HG02798 (cell line): ENCODE measurements around the gene BACE1.

Source experiments
- ATAC-seq: cut with Tn5 transposase; IDR thresholded peaks from one replicate; pipeline ENCODE4 v1.9.1; 2021; ENCODE audit warnings: mild to moderate bottlenecking; ENCODE audit not compliant: unreplicated experiment, poor library complexity

Gene BACE1

DNA sequence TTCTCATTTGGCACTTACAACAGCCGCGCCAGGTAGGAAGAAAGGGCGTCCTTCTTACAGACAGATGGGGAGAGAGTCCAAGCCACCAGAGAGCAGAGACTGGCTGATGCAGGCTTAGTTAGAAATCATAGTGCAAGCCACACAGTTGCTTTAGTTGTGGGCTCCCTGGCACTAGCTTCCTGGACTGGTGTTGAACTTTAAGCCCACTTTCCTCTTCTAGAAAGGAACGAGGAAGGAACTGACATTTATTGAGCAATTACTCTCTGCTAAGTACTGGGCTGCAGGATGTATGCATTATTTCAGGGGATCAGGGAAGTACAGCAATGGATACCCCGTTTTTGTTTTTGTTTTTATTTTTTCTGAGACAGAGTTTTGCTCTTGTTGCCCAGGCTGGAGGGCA, 3.0 kb downstream of the BACE1 start:
- ATAC-seq: no peak

DNA sequence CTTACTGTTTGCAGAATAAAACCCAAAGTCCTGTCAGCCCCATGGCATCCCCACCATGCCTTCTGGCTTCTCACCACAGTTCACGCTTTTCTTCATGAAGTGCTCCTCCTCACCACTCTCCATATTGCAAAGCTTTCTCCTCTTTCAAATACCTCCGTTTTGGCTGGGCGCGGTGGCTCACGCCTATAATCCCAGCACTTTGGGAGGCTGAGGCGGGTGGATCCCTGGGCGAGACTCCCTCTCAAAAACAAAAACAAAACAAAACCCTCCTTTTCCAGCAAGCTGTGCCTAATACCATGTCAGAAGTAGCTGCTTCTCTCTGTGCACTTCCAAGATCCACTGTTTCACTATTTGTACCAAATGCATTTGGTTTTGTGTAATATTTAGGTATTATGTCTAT, 6.7 kb downstream of the BACE1 start:
- no peak for ATAC-seq

DNA sequence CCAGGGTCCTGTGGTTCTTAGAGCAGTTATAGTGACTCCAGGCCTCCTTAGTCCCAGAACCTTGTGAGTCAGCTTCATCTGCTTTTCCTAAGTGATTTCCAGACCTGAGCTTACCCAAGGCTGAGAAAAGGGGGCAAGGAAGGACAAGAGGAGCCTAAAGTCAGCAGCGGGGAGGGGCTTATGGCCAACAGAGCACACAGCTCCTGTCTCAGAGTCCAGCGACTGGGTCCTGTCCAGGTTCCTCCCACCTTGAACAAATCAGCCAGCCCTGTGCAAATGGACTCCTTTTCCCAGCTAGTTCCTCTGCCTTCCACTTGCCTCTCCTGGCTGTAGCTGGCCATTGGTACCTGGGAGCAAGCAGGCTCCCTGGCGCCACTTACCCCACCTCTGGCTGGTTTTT, 10.9 kb downstream of the BACE1 start:
- no peak for ATAC-seq

DNA sequence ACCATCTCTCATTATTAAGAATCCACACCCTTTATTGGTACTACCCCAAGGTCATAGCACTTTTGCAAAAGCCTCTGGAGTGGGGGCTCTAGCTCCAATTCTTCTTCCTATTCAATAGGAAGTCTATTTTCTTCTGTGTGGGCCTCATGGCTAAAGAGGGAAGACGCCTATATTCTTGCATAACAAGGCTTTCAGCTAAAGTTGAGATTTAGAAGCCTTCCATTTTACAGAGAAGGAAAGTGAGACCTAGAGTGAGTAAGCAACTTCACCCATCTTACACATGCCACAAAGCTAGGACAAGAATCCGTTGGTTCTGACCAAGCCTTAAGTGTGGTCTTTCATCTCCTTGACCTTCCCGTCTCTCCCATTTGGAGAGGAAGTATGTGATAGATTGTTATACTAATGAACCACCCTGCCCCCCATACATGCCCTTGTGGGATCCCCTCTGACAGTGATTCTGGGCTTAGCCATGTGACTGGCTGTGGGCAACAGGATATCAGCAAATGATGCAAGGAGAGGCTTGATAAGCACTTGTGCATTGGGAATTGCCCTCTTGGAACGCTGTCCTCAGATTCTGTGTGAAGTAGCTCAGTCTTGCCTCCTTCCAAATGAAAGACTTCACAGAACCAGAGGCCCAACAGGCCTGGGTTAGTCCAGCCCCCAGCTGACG, 12.3 kb downstream of the BACE1 start:
- no peak for ATAC-seq

DNA sequence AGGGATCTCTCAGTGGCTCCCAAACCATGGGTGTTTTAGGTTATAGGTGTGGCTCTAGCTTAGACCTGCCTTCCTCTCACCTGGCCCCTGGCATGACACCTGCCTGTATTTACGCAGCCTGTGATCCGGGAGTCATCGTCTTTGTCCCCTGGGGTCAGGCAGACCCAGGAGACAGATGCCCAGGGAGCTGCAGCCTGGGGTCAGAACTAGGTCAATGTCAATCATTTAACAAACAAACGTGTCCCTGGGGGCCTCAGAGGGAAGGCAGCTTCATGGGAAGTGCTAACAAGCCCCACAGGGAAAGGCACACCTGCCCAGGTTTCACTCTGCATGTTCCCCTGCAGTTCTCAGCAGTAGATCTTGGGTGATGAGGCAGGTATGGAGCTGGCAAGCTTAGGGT, 13.0 kb downstream of the BACE1 start:
- ATAC-seq: no peak

DNA sequence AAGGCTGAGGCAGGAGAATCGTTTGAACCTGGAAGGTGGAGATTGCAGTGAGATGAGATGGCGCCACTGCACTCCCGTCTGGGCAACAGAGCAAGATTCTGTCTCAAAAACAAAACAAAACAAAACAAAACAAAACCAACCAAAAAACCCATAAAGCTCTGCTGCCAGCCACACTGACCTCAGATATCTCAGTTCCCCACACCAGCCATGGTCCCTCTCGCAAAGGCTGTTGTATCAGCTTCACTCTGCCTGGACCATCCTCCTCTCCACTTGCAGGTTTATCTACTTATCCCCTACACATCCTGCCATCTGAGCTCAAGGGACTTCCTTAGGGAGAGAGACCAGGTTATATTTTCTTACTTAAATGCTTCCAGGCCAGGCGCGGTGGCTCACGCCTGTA, 13.8 kb downstream of the BACE1 start:
- no peak for ATAC-seq

DNA sequence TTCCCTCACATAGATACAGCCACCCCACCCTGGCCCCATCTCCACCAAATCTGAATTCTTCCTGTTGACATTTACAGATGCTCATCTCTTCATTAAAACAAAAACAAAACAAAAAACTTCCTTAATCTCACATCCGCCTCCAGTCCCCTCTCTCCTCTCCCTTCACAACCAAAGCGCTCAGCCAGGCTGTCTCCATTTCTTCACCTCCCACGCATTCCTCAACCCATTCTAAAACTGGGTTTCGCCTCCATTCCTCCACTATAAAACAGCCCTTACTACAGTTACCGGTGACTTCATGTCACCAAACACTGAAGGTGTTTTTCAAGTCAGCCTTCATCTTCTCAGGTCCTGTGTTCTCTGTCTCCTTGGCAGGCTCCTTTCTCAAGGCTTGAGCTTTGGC, 15.3 kb downstream of the BACE1 start:
- ATAC-seq: no peak

DNA sequence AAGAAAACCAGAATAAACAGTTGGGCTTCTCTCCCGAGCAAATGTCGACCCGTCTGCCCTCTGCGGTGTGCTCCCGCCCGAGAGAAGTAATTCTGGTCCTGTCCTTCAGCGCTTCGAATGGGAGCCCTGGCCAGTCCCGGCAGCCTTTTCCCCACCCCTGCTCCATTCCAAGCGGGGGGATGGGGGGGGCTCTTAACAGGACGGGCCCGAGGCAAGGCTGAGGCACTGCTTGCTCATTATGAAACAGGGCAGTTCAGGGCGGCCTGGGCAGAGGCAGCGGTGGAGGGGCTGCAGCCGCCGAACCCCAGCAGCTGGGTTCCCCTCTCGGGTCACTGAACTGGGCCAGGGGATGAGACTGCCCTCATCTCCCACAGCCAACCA, 15.8 kb downstream of the BACE1 start:
- no peak for ATAC-seq

DNA sequence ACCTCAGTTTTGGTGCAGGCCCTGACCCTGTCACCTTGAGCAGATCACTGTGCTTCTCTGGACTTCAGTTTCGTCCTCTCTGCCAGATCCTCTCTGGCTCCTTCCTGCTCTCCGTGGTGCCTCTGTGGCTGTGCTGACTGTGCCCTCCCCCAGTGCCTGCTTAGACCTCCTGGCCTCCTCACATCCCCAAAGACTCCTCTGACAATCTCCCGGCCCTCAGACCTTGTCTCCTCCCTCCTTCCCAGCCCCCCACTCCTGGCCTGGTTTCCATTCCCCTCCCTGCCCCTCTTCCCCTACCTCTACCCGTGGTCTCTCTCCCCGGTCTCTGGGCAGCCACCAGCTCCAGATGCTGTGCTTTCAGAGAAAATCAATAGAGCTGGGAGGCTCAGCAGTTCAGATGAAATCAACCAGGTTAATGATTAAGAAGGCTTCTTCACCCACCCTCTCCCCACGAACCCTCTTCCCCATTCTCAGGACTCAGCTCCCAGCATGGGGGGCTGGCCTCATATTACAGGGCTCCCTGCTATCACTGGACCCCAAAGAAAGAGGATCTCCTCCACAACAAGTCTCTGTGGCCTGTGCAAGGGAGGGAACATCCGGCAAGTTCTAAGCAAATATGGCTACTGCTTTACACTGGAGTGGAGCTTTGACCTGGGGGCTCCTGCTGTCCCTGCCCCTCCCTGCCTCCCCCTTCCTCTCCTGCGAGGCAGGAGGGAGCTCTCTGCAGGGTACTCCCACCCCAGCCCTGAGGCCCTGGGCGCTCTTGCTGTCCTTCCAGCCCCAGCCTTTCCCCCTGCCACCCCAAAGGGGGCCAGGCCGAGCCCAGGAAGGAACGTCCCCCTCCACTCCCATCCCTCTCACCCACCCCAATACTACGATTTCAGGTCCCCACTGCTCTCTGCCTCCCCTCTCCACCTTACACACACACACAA, 16.4 kb downstream of the BACE1 start:
- ATAC-seq: no peak

DNA sequence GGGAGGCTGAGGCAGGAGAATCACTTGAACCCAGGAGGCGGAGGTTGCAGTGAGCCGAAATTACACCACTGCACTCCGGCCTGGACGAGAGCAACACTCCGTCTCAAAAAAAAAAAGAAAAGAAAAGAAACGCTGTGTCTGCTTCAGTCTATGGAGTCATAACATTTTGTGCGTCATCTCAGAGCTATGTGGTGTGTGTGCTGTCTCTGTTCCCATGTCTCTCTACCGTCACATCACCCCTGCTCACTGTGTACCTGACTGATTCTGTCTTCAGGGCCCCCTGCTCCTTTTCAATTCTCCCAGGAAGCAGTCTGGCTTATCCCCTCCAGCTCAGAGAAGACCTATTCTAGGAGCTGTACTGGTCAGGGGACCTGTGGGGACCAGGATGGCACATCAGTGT, 17.9 kb downstream of the BACE1 start:
- no peak for ATAC-seq

DNA sequence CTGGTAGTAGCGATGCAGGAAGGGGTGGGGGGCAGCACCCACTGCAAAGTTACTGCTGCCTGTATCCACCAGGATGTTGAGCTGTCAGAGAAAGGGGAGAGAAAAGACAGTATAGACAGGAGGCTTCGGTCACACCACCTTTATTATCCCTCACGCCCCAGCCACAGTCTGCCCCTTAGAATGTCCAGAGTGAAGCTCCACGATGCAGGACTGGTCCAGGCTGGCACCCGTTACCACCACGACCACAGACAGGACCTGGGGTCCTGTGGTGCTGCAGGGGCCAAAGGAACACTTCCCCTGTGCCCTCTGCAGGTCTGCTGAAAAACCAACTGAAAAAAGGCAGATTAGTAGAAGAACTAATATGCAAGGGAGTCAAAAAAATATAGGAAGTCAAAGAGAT, 19.2 kb downstream of the BACE1 start:
- no peak for ATAC-seq

DNA sequence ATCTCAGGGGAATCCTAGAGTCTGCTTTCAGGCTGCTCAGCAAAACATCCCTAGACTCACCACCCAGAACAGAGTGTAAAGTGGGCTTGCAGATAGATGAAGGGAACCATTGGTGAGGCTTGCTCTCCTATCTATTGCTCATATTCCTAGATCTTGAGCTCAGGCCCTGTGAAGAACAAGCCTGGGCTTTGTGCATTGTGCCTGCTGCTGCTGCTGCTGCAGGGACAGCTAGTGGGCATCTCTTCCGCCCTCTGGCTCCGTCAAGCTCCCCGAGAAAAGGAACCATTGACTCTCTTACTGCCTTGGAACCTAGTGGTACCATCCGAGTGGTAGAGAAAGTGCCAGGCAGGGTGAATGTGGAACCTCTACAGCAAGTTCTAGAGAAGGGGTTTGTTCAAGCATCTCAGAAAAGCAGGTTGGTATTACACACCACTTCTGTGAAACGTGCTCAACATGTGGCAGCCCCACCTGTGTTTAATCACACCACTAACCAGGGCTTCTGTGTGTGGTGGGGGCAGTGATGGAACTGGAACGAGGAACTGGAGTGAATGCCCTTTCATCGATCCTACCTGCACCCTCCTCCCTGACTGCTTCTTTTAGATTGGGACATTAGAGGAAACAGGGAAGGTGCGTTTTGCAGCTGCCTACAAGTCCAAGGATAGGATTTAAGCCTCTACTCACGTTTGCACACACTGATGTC, 20.5 kb downstream of the BACE1 start:
- ATAC-seq: no peak

DNA sequence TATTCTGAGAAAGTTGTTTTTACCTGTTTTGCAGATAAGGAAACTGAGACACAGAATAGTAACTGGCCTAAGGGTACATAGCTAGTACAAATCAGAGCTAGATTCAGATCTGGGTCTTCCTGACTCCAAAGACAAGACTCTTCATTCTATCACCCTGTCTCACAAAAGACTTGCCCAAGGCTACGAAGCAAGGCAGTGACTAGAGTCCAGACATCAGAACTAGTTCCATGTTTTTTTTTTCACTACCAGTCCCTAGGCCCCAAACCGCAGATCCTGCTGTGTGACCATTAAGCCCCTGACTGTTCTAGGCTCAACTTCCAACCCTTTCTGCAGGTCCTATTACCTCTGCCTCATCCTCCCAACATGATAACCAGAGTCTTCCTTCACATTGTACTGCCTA, 23.4 kb downstream of the BACE1 start:
- no peak for ATAC-seq

DNA sequence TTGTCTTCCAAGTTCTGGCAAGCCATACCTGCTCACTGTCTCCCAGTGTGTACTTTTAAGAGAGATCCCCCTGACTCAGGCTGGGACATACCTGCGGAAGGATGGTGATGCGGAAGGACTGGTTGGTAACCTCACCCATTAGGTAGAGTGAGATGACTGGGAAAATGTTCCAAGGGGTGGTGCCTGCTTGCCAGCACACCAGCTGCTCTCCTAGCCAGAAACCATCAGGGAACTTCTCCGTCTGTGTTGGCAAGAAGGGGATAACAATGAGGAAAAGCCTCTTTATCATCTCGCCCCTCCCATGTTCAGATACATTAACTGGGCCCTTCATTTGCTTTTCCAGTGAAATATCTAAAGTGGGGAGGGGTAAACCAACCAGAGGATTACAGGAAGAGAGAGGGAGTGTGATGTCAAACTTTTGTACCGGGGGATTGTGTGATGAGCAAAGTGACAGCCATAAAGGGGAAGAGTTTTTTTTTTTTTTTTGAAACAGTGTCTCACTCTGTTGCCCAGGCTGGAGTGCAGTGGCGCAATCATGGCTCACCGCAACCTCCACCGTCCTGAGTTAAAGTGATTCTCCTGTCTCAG, 25.2 kb downstream of the BACE1 start, which contains the start of gene BACE1-AS:
Gene BACE1-AS (plus strand): TSS at position 538 of the 588 bp plus-strand sequence.
- no peak for ATAC-seq

DNA sequence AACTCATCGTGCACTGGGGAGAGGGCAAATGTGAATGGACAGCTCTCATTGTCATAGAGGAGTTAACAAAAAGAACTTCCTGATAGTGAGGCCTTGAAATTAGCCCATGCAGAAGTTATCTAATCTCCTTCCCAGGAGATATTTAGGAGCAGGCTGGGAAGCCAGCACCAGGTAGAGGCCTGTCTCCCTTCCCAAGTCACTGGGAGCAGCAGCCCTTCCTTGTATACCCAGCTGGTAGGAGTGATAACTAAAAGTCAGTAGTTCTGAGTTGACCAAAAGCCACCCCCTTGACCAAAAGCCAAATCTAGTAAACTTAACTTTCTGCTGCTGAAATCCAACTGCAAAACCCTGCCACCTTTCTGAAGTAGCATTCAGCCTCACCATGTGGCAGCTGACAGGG, 26.3 kb downstream of the BACE1 start:
- ATAC-seq: no peak

DNA sequence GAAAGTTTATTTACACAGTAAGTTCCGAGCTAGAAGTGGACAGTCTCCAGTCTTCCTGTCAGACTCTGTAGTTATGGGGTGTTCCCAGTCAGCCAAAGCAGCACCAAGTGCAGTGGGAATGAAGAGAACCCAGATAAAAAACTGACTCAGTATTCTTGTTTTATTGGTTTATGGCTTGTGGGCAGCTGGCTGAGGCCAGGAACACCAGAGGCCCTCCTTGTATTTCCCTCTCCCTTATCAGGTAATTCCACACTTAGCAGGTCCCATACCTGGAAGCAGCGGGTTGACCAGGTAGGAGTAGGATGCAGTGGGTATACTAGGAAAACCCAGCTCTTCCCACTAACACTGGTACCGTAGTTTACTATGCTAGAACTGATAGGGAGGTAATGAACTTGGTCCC, 28.4 kb downstream of the BACE1 start:
- ATAC-seq: no peak

DNA sequence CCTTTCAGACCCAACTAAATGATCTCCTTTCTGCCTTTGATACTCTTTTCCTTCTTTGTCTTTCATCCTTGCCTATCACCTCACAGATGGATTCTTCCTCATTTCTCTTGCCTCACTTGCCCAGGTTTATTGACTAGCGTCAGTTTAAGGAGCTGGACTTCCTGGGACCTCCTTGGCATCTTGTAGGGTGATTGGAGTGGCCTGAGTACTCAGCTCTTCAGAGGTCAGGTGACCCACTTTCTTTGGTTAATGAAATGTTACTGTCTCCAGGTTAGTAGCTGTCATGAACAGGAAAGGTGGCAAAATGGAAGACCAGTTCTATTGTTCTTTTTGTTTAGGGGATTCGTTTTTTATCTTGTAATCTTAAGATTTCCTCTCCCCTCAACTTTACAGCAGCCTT, 29.5 kb downstream of the BACE1 start:
- ATAC-seq: no peak

DNA sequence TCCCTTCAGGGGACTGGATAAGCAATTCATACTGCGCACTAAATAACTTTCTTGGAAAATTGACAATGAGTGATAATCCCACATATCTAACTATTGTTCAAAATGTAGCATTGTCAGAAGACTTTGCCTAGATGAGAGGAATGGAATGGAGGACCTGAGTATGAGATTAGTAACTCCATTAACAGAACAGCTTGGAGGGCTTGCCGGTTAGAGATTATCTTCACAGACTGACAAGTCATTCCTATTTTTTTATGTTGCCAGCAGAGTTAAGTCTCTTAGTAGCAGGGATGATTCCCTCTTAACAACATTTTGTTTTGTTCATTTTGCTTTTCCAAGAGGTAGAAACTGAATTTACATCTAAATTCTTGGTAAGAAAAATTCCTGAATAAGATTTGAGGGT, 32.0 kb downstream of the BACE1 start:
- no peak for ATAC-seq

DNA sequence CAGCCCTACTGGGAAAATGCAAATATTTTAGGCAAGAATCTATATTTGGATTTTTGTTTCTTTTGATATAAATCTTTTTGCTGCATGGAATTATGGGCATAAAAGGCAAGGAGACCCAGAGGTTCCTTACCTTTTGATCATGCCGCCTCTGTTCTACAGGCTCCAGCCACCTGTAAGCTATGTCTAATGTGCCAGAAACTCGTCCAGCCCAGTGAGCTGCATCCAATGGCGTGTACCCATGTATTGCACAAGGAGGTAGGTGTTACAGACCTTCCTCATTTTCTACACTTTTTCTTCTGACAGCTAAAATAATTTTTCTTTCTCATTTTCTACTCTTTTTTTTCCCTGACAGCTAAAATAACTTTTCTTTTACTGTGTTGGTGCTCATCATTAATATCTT, 33.1 kb downstream of the BACE1 start:
- no peak for ATAC-seq

DNA sequence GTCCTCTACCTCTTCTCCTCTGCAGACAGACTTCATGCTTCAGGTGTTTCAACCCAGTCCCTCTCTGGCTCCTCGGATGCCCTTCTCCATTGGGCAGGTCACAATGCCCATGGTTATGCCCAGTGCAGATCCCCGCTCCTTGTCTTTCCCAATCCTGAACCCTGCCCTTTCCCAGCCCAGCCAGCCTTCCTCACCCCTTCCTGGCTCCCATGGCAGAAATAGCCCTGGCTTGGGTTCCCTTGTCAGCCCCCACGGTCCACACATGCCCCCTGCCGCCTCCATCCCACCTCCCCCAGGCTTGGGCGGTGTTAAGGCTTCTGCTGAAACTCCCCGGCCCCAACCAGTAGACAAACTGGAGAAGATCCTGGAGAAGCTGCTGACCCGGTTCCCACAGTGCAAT, 34.2 kb downstream of the BACE1 start:
- no peak for ATAC-seq

DNA sequence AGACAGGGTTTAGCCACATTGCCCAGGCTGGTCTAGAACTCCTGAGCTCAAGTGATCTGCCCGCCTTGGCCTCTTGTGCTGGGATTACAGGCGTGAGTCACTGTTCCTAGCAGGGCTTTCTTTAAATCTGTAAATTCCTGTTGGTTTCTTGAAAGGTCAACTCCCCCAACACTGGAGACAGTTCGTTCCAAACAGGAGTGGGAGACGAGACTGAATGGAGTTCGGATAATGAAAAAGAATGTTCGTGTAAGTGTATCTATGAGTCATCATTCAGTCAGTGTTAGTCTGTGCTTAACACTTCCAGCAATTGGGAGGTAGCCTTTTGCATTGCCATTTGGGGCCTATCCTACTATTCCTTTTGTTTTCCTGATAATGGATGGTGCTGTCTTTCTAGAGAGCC, 34.9 kb downstream of the BACE1 start:
- no peak for ATAC-seq
